Endothelial cell of umbilical vein (primary cell): ENCODE measurements around the gene ADARB2. TPM values are rescaled to one million over a fixed set of nuclear protein-coding genes. Genes with fewer than 3 reads are reported as not detected.

ENCODE experiments used
- BruUV-seq: library from RNA; stranded (reverse); fragments of 400-500 nt; replicated peaks from 2 replicates; lab custom pipeline; 2021; lab: Mats Ljungman, UMichigan
- CTCF ChIA-PET: fragments of 300-600, 350-600 bp; sonication (Branson Sonifier 250); formaldehyde crosslinking; loops from one replicate; lab custom pipeline; 2021; ENCODE audit warnings: antibody characterized with exemption, inconsistent platforms; lab: Charles Lee
- POLR2A ChIA-PET: fragments of 300-600, 350-600 bp; sonication (Branson Sonifier 250); formaldehyde crosslinking; loops from one replicate; lab custom pipeline; 2021; ENCODE audit warnings: antibody characterized with exemption, inconsistent platforms; lab: Charles Lee
- DNase-seq: peaks from one replicate; pipeline ENCODE4 v3.0.0-alpha.2; 2011; ENCODE audit warnings: low read depth, low spot score
- FAIRE-seq: peaks from 2 replicates; lab custom pipeline; 2011; peaks lifted over from hg19 to GRCh38; lab: Jason Lieb, UNC
- H2AFZ ChIP-seq: 2 replicates; pipeline ENCODE4 v1.6.0; 2012; ENCODE audit warnings: low read depth, low read length, control low read depth, inconsistent platforms
- H3K27ac ChIP-seq: 2 replicates; pipeline ENCODE4 v1.5.1; 2011; ENCODE audit warnings: low read depth, mild to moderate bottlenecking, control low read depth, low read length, moderate library complexity; ENCODE audit not compliant: insufficient read depth
- H3K27me3 ChIP-seq, 2 experiments: 2 replicates each; pipeline versions ENCODE4 v1.6.0 to v1.6.1; 2011; ENCODE audit warnings: low read length in 2 of 2, mixed read lengths in 1 of 2; ENCODE audit not compliant: control insufficient read depth in 2 of 2, insufficient read depth in 2 of 2
- H3K36me3 ChIP-seq, 2 experiments: 2 replicates in 1 of 2; 3 replicates in 1 of 2; pipeline ENCODE4 v1.5.1; 2011; ENCODE audit warnings: low read length in 2 of 2, mild to moderate bottlenecking in 1 of 2, moderate library complexity in 1 of 2; ENCODE audit not compliant: control insufficient read depth in 2 of 2, insufficient read depth in 2 of 2; ENCODE audit errors: extremely low read depth in 1 of 2
- H3K4me1 ChIP-seq: 3 replicates; pipeline ENCODE4 v1.5.1; 2011; ENCODE audit warnings: mild to moderate bottlenecking, low read length; ENCODE audit not compliant: control insufficient read depth, insufficient read depth; ENCODE audit errors: extremely low read depth
- H3K4me2 ChIP-seq: 2 replicates; pipeline ENCODE4 v1.6.1; 2011; ENCODE audit warnings: low read length, control low read depth, mixed read lengths; ENCODE audit not compliant: insufficient read depth
- H3K4me3 ChIP-seq, 3 experiments: fragments of 200-600 bp in 1 of 3; sonication (generic), shearing (Covaris generic) in 1 of 3; replicated peaks in 1 of 3; 2 replicates each; pipeline ENCODE4 v1.5.1; 2011 to 2016; ENCODE audit warnings: control low read depth in 3 of 3, low read length in 3 of 3, mild to moderate bottlenecking in 2 of 3, inconsistent platforms in 1 of 3, low read depth in 1 of 3, moderate library complexity in 1 of 3; ENCODE audit not compliant: insufficient read depth in 1 of 3
- H3K79me2 ChIP-seq: 2 replicates; pipeline ENCODE4 v1.6.0; 2012; ENCODE audit warnings: low read length, inconsistent platforms; ENCODE audit not compliant: control insufficient read depth, insufficient read depth
- H3K9ac ChIP-seq: replicated peaks from 2 replicates; pipeline ENCODE3; 2011; ENCODE audit warnings: low read length, control low read depth; ENCODE audit not compliant: insufficient read depth; ENCODE audit errors: extremely low read depth
- H3K9me1 ChIP-seq: replicated peaks from 3 replicates; pipeline ENCODE4 v1.6.0; 2011; ENCODE audit warnings: mild to moderate bottlenecking, low read length; ENCODE audit not compliant: control insufficient read depth, insufficient read depth; ENCODE audit errors: extremely low read depth
- H3K9me3 ChIP-seq: replicated peaks from 2 replicates; pipeline ENCODE4 v1.5.1; 2012; ENCODE audit warnings: low read length, inconsistent platforms; ENCODE audit not compliant: control insufficient read depth, insufficient read depth
- H4K20me1 ChIP-seq: replicated peaks from 2 replicates; pipeline ENCODE3; 2011; ENCODE audit warnings: mild to moderate bottlenecking, low read length; ENCODE audit not compliant: control insufficient read depth, insufficient read depth; ENCODE audit errors: extremely low read depth
- EZH2 ChIP-seq: IDR thresholded peaks from 2 replicates; pipeline ENCODE4 v1.6.1; 2012; ENCODE audit warnings: borderline replicate concordance, low read depth, mild to moderate bottlenecking, moderate library complexity, low read length, inconsistent platforms; ENCODE audit not compliant: severe bottlenecking
- FOS ChIP-seq: IDR thresholded peaks from 2 replicates; pipeline ENCODE4 v1.6.1; 2011; ENCODE audit warnings: mild to moderate bottlenecking, low read length, moderate library complexity, borderline replicate concordance; ENCODE audit not compliant: insufficient read depth
- GATA2 ChIP-seq: IDR thresholded peaks from 2 replicates; pipeline ENCODE4 v1.7.0; 2011; ENCODE audit warnings: low read depth, mild to moderate bottlenecking, moderate library complexity, mixed read lengths, low read length; ENCODE audit not compliant: insufficient read length, insufficient read depth
- JUN ChIP-seq: IDR thresholded peaks from 2 replicates; pipeline ENCODE4 v1.6.1; 2011; ENCODE audit warnings: borderline replicate concordance, low read depth; ENCODE audit not compliant: insufficient read length, insufficient read depth
- MYC ChIP-seq: IDR thresholded peaks from one replicate; pipeline ENCODE4 v1.6.1; 2011; ENCODE audit warnings: mild to moderate bottlenecking, low read depth, low read length
- POLR2A ChIP-seq: IDR thresholded peaks from 2 replicates; pipeline ENCODE4 v1.6.1; 2012; ENCODE audit warnings: low read depth, mild to moderate bottlenecking, control low read depth, low read length
- POLR2AphosphoS5 ChIP-seq: IDR thresholded peaks from 2 replicates; pipeline ENCODE4 v1.6.1; 2012; ENCODE audit warnings: low read depth, mild to moderate bottlenecking, control low read depth, low read length, moderate library complexity; ENCODE audit not compliant: insufficient read depth
- dilution Hi-C: fragments of 300-500 bp; cut with MboI; formaldehyde crosslinking; loops from one replicate; pipeline ENCODE4 v1.15.0; 2019; ENCODE audit warnings: low sequenced_read_pairs; ENCODE audit not compliant: extremely low pct_ligation_motif_present
- intact Hi-C: fragments of 100-400 bp; cut with micrococcal nuclease; formaldehyde crosslinking; loops from one replicate; pipeline ENCODE4 v1.10.0; 2022
- polyA plus RNA-seq, 4 experiments: library from polyadenylated mRNA; depleted of rRNA in 3 of 4; stranded (reverse) in 3 of 4; unstranded in 1 of 4; fragments of >200 nt; gene quantifications; 2 replicates each; pipeline versions ENCODE4 v1.2.1 to v1.2.3, GENCODE V29; 2011 to 2012; ENCODE audit warnings: missing spikeins in 1 of 4
- total RNA-seq: library from RNA; stranded (reverse); gene quantifications from 2 replicates; pipeline ENCODE4 v1.2.3, GENCODE V29; 2021
- TF ChIP-seq, protein P1 (sequence below), 2 donors: IDR thresholded peaks; 1 replicate in 1 of 2; 2 replicates in 1 of 2; pipeline ENCODE4 v1.5.1; 2011; ENCODE audit warnings: low read length in 2 of 2, mild to moderate bottlenecking in 2 of 2, moderate library complexity in 2 of 2, control low read depth in 1 of 2, inconsistent platforms in 1 of 2, low read depth in 1 of 2; ENCODE audit not compliant: insufficient read depth in 1 of 2; ENCODE audit errors: extremely low read depth in 1 of 2
- TF ChIP-seq, protein P2 (sequence below): IDR thresholded peaks from 2 replicates; pipeline ENCODE4 v1.6.1; 2011; ENCODE audit not compliant: insufficient read depth, insufficient read length

ADARB2 gene
- total and polyA plus RNA-seq, 2 donors (not counting 3 experiments of a cell fraction or from before 2014, with no cell fraction given), result not detected

GRCh38 chr10:1142596-1142995 is 594.7 kb downstream of the ADARB2 start:
- no peaks in the 10 kb centered on the region for H3K4me1 ChIP-seq
- intact Hi-C loops (no loop called here), dilution Hi-C loops (no loop called here)
- FAIRE-seq (no peak), DNase-seq (no peak)
- H3K36me3 ChIP-seq, result no peaks in the 10 kb centered on the region
- peaks cover 0 to 8% of the 10 kb centered on the region in 2 experiments for H3K27me3 ChIP-seq
- no peak overlapping the region for H3K27ac ChIP-seq
- no peaks in the 10 kb centered on the region for H3K9me1 ChIP-seq
- no peak overlapping the region for H2AFZ ChIP-seq
- H3K79me2 ChIP-seq, result no peaks in the 10 kb centered on the region
- POLR2A ChIA-PET, result no interaction called here
- no peaks in the 10 kb centered on the region for H3K9me3 ChIP-seq
- CTCF ChIA-PET, result no interaction called here
- no peak overlapping the region for H3K4me3 ChIP-seq
- H3K9ac ChIP-seq, result no peak overlapping the region
- H3K4me2 ChIP-seq, result no peak overlapping the region
- no TSS peak for BruUV-seq
- TF ChIP-seq, protein P1, sequence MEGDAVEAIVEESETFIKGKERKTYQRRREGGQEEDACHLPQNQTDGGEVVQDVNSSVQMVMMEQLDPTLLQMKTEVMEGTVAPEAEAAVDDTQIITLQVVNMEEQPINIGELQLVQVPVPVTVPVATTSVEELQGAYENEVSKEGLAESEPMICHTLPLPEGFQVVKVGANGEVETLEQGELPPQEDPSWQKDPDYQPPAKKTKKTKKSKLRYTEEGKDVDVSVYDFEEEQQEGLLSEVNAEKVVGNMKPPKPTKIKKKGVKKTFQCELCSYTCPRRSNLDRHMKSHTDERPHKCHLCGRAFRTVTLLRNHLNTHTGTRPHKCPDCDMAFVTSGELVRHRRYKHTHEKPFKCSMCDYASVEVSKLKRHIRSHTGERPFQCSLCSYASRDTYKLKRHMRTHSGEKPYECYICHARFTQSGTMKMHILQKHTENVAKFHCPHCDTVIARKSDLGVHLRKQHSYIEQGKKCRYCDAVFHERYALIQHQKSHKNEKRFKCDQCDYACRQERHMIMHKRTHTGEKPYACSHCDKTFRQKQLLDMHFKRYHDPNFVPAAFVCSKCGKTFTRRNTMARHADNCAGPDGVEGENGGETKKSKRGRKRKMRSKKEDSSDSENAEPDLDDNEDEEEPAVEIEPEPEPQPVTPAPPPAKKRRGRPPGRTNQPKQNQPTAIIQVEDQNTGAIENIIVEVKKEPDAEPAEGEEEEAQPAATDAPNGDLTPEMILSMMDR (IDR thresholded peaks at IDR 0.05; ENCODE audit: extremely low read depth in 1 of 2, insufficient read depth in 1 of 2, low read depth in 1 of 2, low read length in 2 of 2), result peak; percentile 10 to 21
- TF ChIP-seq, protein P2, sequence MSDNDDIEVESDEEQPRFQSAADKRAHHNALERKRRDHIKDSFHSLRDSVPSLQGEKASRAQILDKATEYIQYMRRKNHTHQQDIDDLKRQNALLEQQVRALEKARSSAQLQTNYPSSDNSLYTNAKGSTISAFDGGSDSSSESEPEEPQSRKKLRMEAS, result no peak
- H4K20me1 ChIP-seq, result no peaks in the 10 kb centered on the region

GRCh38 chr10:1141701-1142100 is 595.6 kb downstream of the ADARB2 start:
- intact Hi-C loops (no loop called here), dilution Hi-C loops (no loop called here)
- peaks cover 0 to 8% of the 10 kb centered on the region in 2 experiments for H3K27me3 ChIP-seq
- DNase-seq (no peak), FAIRE-seq (no peak)
- H3K4me2 ChIP-seq, result no peak overlapping the region
- H4K20me1 ChIP-seq, result no peaks in the 10 kb centered on the region
- no TSS peak for BruUV-seq
- H3K9me1 ChIP-seq, result no peaks in the 10 kb centered on the region
- no peak overlapping the region for H3K27ac ChIP-seq
- no peak overlapping the region for H2AFZ ChIP-seq
- TF ChIP-seq MYC (no peak), EZH2 (no peak), GATA2 (no peak), POLR2A (no peak), FOS (no peak), JUN (no peak), POLR2AphosphoS5 (no peak)
- TF ChIP-seq, protein P2, result no peak
- TF ChIP-seq, protein P1 (IDR thresholded peaks at IDR 0.05; ENCODE audit: extremely low read depth in 1 of 2, insufficient read depth in 1 of 2, low read depth in 1 of 2, low read length in 2 of 2), result no peak
- H3K36me3 ChIP-seq, result no peaks in the 10 kb centered on the region
- no peak overlapping the region for H3K9ac ChIP-seq
- H3K4me1 ChIP-seq, result no peaks in the 10 kb centered on the region
- ChIA-PET CTCF (no interaction called here), POLR2A (no interaction called here)
- H3K9me3 ChIP-seq, result no peaks in the 10 kb centered on the region
- no peaks in the 10 kb centered on the region for H3K79me2 ChIP-seq
- no peak overlapping the region for H3K4me3 ChIP-seq
